GM08714 (cell line): ENCODE results near the gene PDE4D.

Experiments used
- H3K4me3 ChIP-seq: fragments of 200-500 bp; sonication (Bioruptor generic); 2 replicates; pipeline ENCODE4 v1.5.1; 2014; ENCODE audit warnings: mild to moderate bottlenecking, low read length, inconsistent platforms
- ZNF274 ChIP-seq: IDR thresholded peaks from 2 replicates; pipeline ENCODE4 v1.6.1; 2012; ENCODE audit warnings: mild to moderate bottlenecking, low read depth, low read length

Gene PDE4D

GRCh38 chr5:59337240-59337639, 556.3 kb downstream of the PDE4D start:
- no peak for TF ChIP-seq ZNF274
- no peak overlapping the region for H3K4me3 ChIP-seq

- no peak overlapping the region for H3K4me3 ChIP-seq
- TF ChIP-seq ZNF274: no peak
Observed at GRCh38 chr5:59335544-59335943, 558.0 kb downstream of the PDE4D start.

DNA sequence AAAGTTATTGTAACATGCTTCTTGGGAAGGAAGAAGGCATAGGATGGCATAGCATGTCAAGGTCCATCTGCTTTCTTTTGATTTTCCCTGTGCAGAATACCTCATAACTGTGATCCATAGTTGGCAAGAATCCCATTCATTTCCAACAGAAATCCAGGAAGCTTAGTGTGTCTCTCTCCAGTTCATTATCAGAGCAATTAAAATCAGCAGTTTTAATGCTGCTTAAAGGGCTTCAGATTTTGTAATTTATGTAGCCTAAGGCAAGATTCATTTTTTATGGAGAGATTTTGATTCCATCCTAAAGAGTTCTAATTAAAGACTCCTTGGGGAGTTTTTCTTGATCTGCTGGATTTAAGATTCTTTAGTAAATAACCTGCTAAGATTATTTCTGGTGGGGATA, 560.1 kb downstream of the PDE4D start:
- H3K4me3 ChIP-seq: no peak overlapping the region
- TF ChIP-seq ZNF274: no peak

GRCh38 chr5:59332236-59332973, 561.1 kb downstream of the PDE4D start:
- no peak for TF ChIP-seq ZNF274
- no peak overlapping the region for H3K4me3 ChIP-seq

GRCh38 chr5:59330680-59331079, 562.8 kb downstream of the PDE4D start:
- TF ChIP-seq ZNF274: no peak
- no peak overlapping the region for H3K4me3 ChIP-seq

- H3K4me3 ChIP-seq: no peak overlapping the region
- TF ChIP-seq ZNF274: no peak
Observed at GRCh38 chr5:59328709-59329296, 564.7 kb downstream of the PDE4D start.

GRCh38 chr5:59327191-59327980, 566.1 kb downstream of the PDE4D start:
- no peak for TF ChIP-seq ZNF274
- no peak overlapping the region for H3K4me3 ChIP-seq

- no peak for TF ChIP-seq ZNF274
- H3K4me3 ChIP-seq: no peak overlapping the region
Observed at GRCh38 chr5:59326596-59326995, 566.9 kb downstream of the PDE4D start.

DNA sequence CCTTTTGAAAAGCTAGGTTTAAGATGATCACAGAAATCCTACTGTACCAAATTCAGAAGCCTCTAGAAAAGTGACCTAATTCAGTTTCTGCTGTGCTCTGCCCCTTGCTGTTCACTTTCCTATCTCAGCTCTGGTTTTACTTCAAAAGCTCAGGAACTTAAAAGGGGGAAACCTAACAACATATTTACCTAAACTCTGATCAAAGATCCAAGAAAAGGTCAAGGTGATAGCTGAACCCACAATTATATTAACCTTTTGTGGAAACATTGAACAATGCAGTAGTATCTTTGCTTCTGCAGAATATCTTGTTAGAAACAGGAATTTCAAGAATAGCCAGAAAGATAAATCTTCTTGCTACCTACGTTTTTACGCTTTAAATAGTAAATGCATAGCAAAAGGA, 568.5 kb downstream of the PDE4D start:
- H3K4me3 ChIP-seq: no peak overlapping the region
- TF ChIP-seq ZNF274: no peak

GRCh38 chr5:59322894-59323293, 570.6 kb downstream of the PDE4D start:
- no peak overlapping the region for H3K4me3 ChIP-seq

GRCh38 chr5:59322058-59322457, 571.5 kb downstream of the PDE4D start:
- no peak overlapping the region for H3K4me3 ChIP-seq
- TF ChIP-seq ZNF274: no peak

More at GRCh38 chr5:59322894-59323293, 570.6 kb downstream of the PDE4D start:
- TF ChIP-seq ZNF274: no peak

DNA sequence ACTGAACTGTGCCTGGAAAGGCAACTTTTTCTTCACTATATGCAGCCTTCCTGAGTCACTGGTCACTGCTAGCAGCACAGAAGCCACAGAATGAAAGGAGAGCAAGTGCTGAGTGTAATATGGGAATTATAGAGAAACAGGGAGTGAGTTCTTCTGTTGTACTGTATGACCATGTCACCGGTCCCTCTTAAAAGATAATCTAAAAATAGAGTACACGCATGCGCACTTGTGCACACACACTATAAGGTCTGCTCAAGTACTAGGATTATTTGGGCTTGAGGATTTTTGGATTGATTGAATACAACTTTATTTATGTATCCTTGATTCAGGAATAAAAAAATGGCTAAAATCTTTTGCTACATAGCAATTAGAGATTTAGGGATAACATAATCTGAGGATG, 571.9 kb downstream of the PDE4D start:
- H3K4me3 ChIP-seq: no peak overlapping the region
- TF ChIP-seq ZNF274: no peak

GRCh38 chr5:59320420-59320819, 573.1 kb downstream of the PDE4D start:
- no peak for TF ChIP-seq ZNF274
- H3K4me3 ChIP-seq: no peak overlapping the region

DNA sequence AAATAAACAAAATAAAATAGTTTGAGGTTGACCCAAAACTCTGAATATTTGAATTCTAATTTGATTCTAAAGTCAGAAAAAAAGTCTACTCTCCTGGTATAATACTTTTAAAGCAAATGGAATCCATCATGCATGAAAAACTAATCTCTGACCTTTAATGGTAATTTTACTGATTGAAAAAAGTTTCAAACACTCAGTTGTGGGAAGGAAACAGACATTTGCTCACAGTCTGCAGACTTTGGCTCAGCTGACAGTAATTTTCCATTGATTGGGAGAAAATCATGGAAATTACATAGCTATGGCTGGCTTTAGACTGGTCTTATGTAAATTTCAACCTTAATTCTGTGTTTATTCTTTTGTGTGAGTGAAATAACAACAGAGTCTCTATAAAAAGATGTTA, 574.3 kb downstream of the PDE4D start:
- no peak for TF ChIP-seq ZNF274
- H3K4me3 ChIP-seq: no peak overlapping the region

GRCh38 chr5:59317774-59318205, 575.7 kb downstream of the PDE4D start:
- TF ChIP-seq ZNF274: no peak
- no peak overlapping the region for H3K4me3 ChIP-seq
